Thoracic aorta (tissue), 2 donors: ENCODE measurements around the gene ADAM22. TPM values are rescaled to one million over a fixed set of nuclear protein-coding genes. Genes with fewer than 3 reads are reported as not detected.

ENCODE experiments used
- ATAC-seq: fragments of 150-250 bp; one replicate; pipeline ENCODE4 v1.8.0; 2017; ENCODE audit warnings: low read depth; ENCODE audit not compliant: insufficient number of reproducible peaks, low FRiP score
- DNase-seq: peaks from one replicate; pipeline ENCODE4 v3.0.0-alpha.2; 2020; ENCODE audit warnings: low spot score
- H3K27ac ChIP-seq, 2 donors: fragments of 200-600 bp; sonication (generic); 1 replicate in 1 of 2; 2 replicates in 1 of 2; pipeline ENCODE4 v1.5.1; 2016; ENCODE audit warnings: mild to moderate bottlenecking in 2 of 2, moderate library complexity in 2 of 2
- H3K27me3 ChIP-seq: fragments of 200-600 bp; sonication (generic); replicated peaks from 2 replicates; pipeline ENCODE4 v1.6.0; 2016; ENCODE audit warnings: mild to moderate bottlenecking; ENCODE audit not compliant: insufficient read depth
- H3K36me3 ChIP-seq: fragments of 200-600 bp; sonication (generic); one replicate; pipeline ENCODE4 v1.5.1; 2016
- H3K4me1 ChIP-seq, 2 donors: fragments of 200-600 bp; sonication (generic); 1 replicate in 1 of 2; 2 replicates in 1 of 2; pipeline versions ENCODE4 v1.5.1 to v1.6.0; 2016; ENCODE audit warnings: low read depth in 2 of 2, mild to moderate bottlenecking in 1 of 2; ENCODE audit not compliant: control insufficient read depth in 1 of 2
- H3K4me3 ChIP-seq: fragments of 200-600 bp; sonication (generic); 2 replicates; pipeline ENCODE4 v1.5.1; 2016; ENCODE audit warnings: mild to moderate bottlenecking
- H3K9me3 ChIP-seq: fragments of 200-600 bp; sonication (generic); 2 replicates; pipeline ENCODE4 v1.5.1; 2016
- CTCF ChIP-seq: fragments of 200-600 bp; sonication (generic); IDR thresholded peaks from one replicate; pipeline ENCODE4 v1.5.1; 2019; ENCODE audit warnings: antibody characterized with exemption
- total RNA-seq, 2 donors: library from RNA; depleted of rRNA; stranded (reverse); fragments of >200 nt; gene quantifications; one replicate each; pipeline versions ENCODE4 v1.1.0 to v1.2.3, GENCODE V29; 2016

The ADAM22 gene
- total RNA-seq, 2 donors from 2014 or later, result 5.0 to 5.4 TPM

GRCh38 chr7:88216276-88216675 lies 282.2 kb downstream of the ADAM22 start:
- Histone ChIP-seq H3K9me3 (no peaks in the 10 kb centered on the region), H3K4me3 (no peak overlapping the region), H3K36me3 (peaks cover 4% of the 10 kb centered on the region), H3K4me1 (peaks cover 11 to 13% of the 10 kb centered on the region in 2 donors), H3K27me3 (no peaks in the 10 kb centered on the region), H3K27ac (no peak overlapping the region)
- no peak for TF ChIP-seq CTCF
- ATAC-seq (no peak), DNase-seq (no peak)

DNA sequence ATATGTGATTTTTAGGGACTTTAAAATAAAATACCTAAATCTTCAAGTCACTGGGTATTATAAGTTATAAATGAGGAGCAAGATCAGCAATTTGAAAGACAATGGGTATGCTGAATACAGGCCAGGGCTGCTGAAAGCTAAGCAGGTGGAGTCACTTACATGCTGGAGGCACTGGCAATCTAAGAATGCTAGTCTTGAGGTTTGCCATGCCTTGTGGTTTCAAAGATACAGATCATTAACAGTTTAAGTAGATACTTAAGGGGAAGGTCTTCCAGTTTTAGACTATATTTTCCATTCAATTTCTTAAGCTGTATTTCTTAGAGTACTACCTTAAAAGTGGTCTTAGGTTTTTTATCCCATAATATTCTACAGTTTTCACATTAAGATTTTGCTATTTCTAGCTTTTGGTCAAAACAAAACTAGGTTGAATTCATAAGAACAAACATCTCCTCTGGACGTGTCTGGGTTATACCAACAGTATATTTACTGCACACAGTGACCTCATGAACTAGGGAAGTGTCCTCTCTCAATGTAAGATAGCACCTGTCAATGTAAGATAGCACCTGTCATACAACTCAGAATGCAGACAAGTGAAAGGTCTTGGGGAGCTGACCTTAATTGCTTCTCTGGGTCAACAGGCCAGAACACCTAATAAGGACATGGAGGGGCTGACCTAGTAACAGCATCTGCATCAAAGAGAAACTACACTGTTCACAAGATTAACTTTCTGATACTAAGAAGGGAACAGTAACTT lies 283.8 kb downstream of the ADAM22 start:
- Histone ChIP-seq H3K4me1 (peaks cover 11 to 13% of the 10 kb centered on the region in 2 donors), H3K27ac (peak overlapping the region; percentile 8 to 86), H3K36me3 (peaks cover 4% of the 10 kb centered on the region), H3K27me3 (no peaks in the 10 kb centered on the region), H3K4me3 (peak overlapping the region; percentile 92), H3K9me3 (no peaks in the 10 kb centered on the region)
- DNase-seq (no peak), ATAC-seq (no peak)
- no peak for TF ChIP-seq CTCF

- Histone ChIP-seq H3K36me3 (peaks cover 4% of the 10 kb centered on the region), H3K27me3 (no peaks in the 10 kb centered on the region), H3K27ac (peak overlapping the region; percentile 4 to 86), H3K4me1 (peaks cover 11 to 13% of the 10 kb centered on the region in 2 donors), H3K4me3 (peak overlapping the region; percentile 92), H3K9me3 (no peaks in the 10 kb centered on the region)
- DNase-seq (no peak), ATAC-seq (no peak)
- TF ChIP-seq CTCF, result no peak
These were observed 284.3 kb downstream of the ADAM22 start for GRCh38 chr7:88218429-88218745.

DNA sequence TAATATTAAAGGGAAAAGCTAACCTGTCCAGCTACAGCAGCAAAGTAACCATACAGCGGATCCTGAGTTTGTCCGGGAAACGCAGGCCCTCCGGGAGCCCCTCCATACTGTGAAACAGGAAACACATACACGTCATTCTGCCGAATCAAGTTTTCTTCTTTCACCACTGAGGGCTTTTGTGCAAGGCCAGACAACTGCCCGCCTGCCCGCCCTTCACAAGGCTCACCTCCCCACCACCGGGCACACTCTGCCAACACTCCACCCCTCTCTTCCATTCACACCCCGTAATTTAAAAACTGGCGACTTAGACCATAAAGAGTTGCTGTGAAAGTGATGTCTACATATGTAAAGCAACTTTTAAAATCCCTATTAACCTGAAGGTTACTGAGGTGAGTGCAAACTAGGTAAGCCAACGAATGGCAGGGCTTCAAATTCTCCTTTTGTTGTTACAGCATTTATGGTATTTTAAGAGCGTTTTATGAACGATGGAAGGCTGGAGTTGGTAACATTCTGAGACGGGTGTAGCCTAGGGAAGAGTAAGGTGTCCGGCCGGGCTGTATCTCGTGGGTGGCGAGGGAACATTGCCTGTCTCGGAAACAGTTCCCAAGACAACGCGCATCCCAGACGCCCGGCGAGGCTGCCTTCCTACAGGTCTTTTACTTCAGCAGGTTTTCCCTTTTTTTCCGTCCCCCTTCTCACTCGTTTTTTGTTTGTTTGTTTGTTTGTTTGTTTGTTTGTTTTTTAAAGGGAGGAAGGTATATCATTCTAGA lies 285.0 kb downstream of the ADAM22 start:
- H3K4me1 ChIP-seq, result peaks cover 11 to 13% of the 10 kb centered on the region in 2 donors
- TF ChIP-seq CTCF, result no peak
- H3K36me3 ChIP-seq, result peaks cover 4% of the 10 kb centered on the region
- H3K27me3 ChIP-seq, result no peaks in the 10 kb centered on the region
- no peak for DNase-seq
- peak; percentile 54 for ATAC-seq
- H3K27ac ChIP-seq, result peak overlapping the region; percentile 4 to 86
- H3K9me3 ChIP-seq, result no peaks in the 10 kb centered on the region
- peak overlapping the region; percentile 92 for H3K4me3 ChIP-seq
